ENCODE measurements around the gene UAP1.
"Not testable (repeated sequence)": the region's sequence is repeated elsewhere in the genome, so short reads cannot be mapped to it uniquely, and the experiment has no call there.

DNA sequence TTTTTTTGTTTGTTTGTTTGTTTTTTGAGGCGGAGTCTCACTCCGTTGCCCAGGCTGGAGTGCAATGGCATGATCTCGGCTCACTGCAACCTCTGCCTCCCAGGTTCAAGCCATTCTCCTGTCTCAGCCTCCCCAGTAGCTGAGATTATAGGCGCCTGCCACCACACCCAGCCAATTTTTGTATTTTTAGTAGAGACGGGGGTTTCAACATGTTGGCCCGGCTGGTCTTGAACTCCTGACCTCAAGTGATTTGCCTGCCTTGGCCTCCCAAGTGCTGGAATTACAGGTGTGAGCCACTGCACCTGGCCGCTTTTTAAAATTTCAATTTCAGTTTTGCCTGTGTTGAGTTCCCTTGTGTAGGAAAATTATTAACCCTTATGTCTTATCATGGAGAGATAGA is 9.6 kb downstream of the UAP1 start:
- TF ChIP-seq, protein P1, sequence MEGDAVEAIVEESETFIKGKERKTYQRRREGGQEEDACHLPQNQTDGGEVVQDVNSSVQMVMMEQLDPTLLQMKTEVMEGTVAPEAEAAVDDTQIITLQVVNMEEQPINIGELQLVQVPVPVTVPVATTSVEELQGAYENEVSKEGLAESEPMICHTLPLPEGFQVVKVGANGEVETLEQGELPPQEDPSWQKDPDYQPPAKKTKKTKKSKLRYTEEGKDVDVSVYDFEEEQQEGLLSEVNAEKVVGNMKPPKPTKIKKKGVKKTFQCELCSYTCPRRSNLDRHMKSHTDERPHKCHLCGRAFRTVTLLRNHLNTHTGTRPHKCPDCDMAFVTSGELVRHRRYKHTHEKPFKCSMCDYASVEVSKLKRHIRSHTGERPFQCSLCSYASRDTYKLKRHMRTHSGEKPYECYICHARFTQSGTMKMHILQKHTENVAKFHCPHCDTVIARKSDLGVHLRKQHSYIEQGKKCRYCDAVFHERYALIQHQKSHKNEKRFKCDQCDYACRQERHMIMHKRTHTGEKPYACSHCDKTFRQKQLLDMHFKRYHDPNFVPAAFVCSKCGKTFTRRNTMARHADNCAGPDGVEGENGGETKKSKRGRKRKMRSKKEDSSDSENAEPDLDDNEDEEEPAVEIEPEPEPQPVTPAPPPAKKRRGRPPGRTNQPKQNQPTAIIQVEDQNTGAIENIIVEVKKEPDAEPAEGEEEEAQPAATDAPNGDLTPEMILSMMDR (IDR thresholded peaks at IDR 0.05), result not testable (repeated sequence)
- not testable (repeated sequence) for TF ChIP-seq POLR2A (IDR thresholded peaks at IDR 0.05)

Measured in body of pancreas (tissue), 4 donors.